ENCODE measurements around the gene NF2.

- TF ChIP-seq POLR2A (IDR thresholded peaks at IDR 0.05) (no peak), CTCF (IDR thresholded peaks at IDR 0.05) (no peak)
Observed at GRCh38 chr22:29630987-29631386, 27.6 kb downstream of the NF2 start.
